ENCODE data around the gene CXCL17. TPM values are rescaled to one million over a fixed set of nuclear protein-coding genes. Genes with fewer than 3 reads are reported as not detected.

CXCL17 gene
- total RNA-seq, 1 experiment from 2014 or later, result 0.32 TPM

GRCh38 chr19:42443944-42444398, 1.2 kb upstream of the CXCL17 start:
- no peak overlapping the region for H3K4me3 ChIP-seq (replicated peaks in 1 of 2; ENCODE audit: low read depth in 1 of 2, low read length in 2 of 2)
- ATAC-seq, result no peak
- POLR2A ChIA-PET, result no interaction called here

More at GRCh38 chr19:42443944-42444398, 1.2 kb upstream of the CXCL17 start:
- Histone ChIP-seq H3K4me2 (ENCODE audit: low read length) (no peak overlapping the region), H3K79me2 (ENCODE audit: insufficient read depth, low read length) (no peaks in the 10 kb centered on the region), H3K36me3 (ENCODE audit: control insufficient read depth in 1 of 2, insufficient read depth in 2 of 2, low read length in 2 of 2) (no peaks in the 10 kb centered on the region), H3K9ac (ENCODE audit: low read length) (no peak overlapping the region), H3K27ac (ENCODE audit: low read depth, low read length) (no peak overlapping the region), H3K4me1 (ENCODE audit: control insufficient read depth in 1 of 2, insufficient read depth in 2 of 2, low read length in 2 of 2) (peaks cover 0 to 6% of the 10 kb centered on the region in 2 experiments; a peak in 2 of 4 replicates), H3K9me3 (ENCODE audit: control insufficient read depth in 1 of 2, insufficient read depth in 1 of 2, low read depth in 1 of 2, low read length in 2 of 2) (no peaks in the 10 kb centered on the region), H3K9me2 (ENCODE audit: insufficient read depth) (no peaks in the 10 kb centered on the region), H4K20me1 (ENCODE audit: insufficient read depth) (no peaks in the 10 kb centered on the region), H3K27me3 (ENCODE audit: insufficient read depth, low read length) (no peaks in the 10 kb centered on the region), H2AFZ (ENCODE audit: low read depth, low read length, poor library complexity, severe bottlenecking) (no peak overlapping the region)
- CTCF ChIA-PET, result no interaction called here
- TF ChIP-seq EZH2 (IDR thresholded peaks at IDR 0.05) (no peak), POLR2AphosphoS5 (IDR thresholded peaks at IDR 0.05; ENCODE audit: low read depth, low read length) (no peak), RAD21 (IDR thresholded peaks at IDR 0.05; ENCODE audit: low read depth) (no peak), SP1 (IDR thresholded peaks at IDR 0.05; ENCODE audit: low read depth) (no peak), ELF1 (IDR thresholded peaks at IDR 0.05; ENCODE audit: borderline replicate concordance, low read depth) (no peak), ZFX (IDR thresholded peaks at IDR 0.05) (no peak), JUND (IDR thresholded peaks at IDR 0.05) (no peak), FOSL1 (IDR thresholded peaks at IDR 0.05; ENCODE audit: low read depth) (no peak), TCF7L2 (IDR thresholded peaks at IDR 0.05; ENCODE audit: borderline replicate concordance, extremely low read depth, insufficient read depth, insufficient read length) (no peak), REST (IDR thresholded peaks at IDR 0.05; ENCODE audit: low read depth) (no peak), EGR1 (IDR thresholded peaks at IDR 0.05; ENCODE audit: low read depth) (no peak), ZNF274 (IDR thresholded peaks at IDR 0.05; ENCODE audit: low read depth, low read length) (no peak), CBX3 (IDR thresholded peaks at IDR 0.05; ENCODE audit: low read depth) (no peak), MAX (IDR thresholded peaks at IDR 0.05) (no peak), ATF3 (IDR thresholded peaks at IDR 0.05) (no peak), POLR2A (IDR thresholded peaks at IDR 0.05; ENCODE audit: borderline replicate concordance, extremely low read depth, insufficient read depth, insufficient read length) (no peak), SIN3A (IDR thresholded peaks at IDR 0.05; ENCODE audit: low read depth) (no peak), EZH2phosphoT487 (IDR thresholded peaks at IDR 0.05; ENCODE audit: borderline replicate concordance) (no peak), CEBPB (IDR thresholded peaks at IDR 0.05; ENCODE audit: low read depth) (no peak)
- no TSS peak for BruUV-seq (replicated peaks)
- no peak for DNase-seq (ENCODE audit: low read depth, low spot score)
- RAD21 ChIA-PET (ENCODE audit: low non-redundant PET in 1 of 2, low total read pairs in 2 of 2, uncharacterized antibody in 2 of 2, unreplicated experiment in 2 of 2), result no interaction called here
- intact Hi-C loops (cut with micrococcal nuclease), result no loop called here

All from HCT116 (cell line).